HepG2 (cell line): ENCODE results near the gene GLRA1. TPM values are rescaled to one million over a fixed set of nuclear protein-coding genes. Genes with fewer than 3 reads are reported as not detected.

Experiments
- AGO2 ChIP-seq: fragments of 200-400 bp; formaldehyde crosslinking; optimal IDR thresholded peaks from 2 replicates; pipeline ENCODE3; 2017; ENCODE audit warnings: mild to moderate bottlenecking, low read depth, low read length, moderate library complexity
- CBX2 ChIP-seq, 2 experiments: fragments of 200-600 bp in 1 of 2; sonication (generic); formaldehyde crosslinking in 1 of 2; IDR thresholded peaks; 2 replicates each; pipeline versions ENCODE4 v1.7.0 to v1.8.1; 2018 to 2022; ENCODE audit warnings: low read depth in 2 of 2, low read length in 1 of 2, mild to moderate bottlenecking in 1 of 2, missing genetic modification reagents in 1 of 2
- EED ChIP-seq: sonication (generic); formaldehyde crosslinking; IDR thresholded peaks from 2 replicates; pipeline ENCODE4 v1.5.0; 2020; ENCODE audit warnings: mild to moderate bottlenecking, missing genetic modification reagents
- FOXK2 ChIP-seq: fragments of 450-650 bp; IDR thresholded peaks from 2 replicates; pipeline ENCODE4 v1.6.1; 2016
- JDP2 ChIP-seq: sonication (generic); formaldehyde crosslinking; IDR thresholded peaks from 2 replicates; pipeline ENCODE4 v1.8.1; 2022; ENCODE audit warnings: missing genetic modification reagents, borderline replicate concordance
- MYNN ChIP-seq: sonication (generic); formaldehyde crosslinking; IDR thresholded peaks from 2 replicates; pipeline ENCODE4 v1.4.0; 2020; ENCODE audit warnings: mild to moderate bottlenecking, low read depth, missing genetic modification reagents
- NCOA2 ChIP-seq: sonication (generic); formaldehyde crosslinking; IDR thresholded peaks from 2 replicates; pipeline ENCODE4 v1.8.0; 2022; ENCODE audit warnings: inconsistent platforms
- SNAPC2 ChIP-seq: sonication (generic); formaldehyde crosslinking; IDR thresholded peaks from 2 replicates; pipeline ENCODE4 v1.8.1; 2022; ENCODE audit warnings: mild to moderate bottlenecking, missing genetic modification reagents
- ZBTB7B ChIP-seq: sonication (generic); formaldehyde crosslinking; IDR thresholded peaks from 2 replicates; pipeline ENCODE4 v1.4.0; 2020; ENCODE audit warnings: missing genetic modification reagents
- ZFP37 ChIP-seq: sonication (generic); formaldehyde crosslinking; IDR thresholded peaks from 2 replicates; pipeline ENCODE4 v1.4.0; 2020; ENCODE audit warnings: missing genetic modification reagents, borderline replicate concordance
- ZNF333 ChIP-seq: sonication (generic); formaldehyde crosslinking; IDR thresholded peaks from 2 replicates; pipeline ENCODE4 v1.4.0; 2020; ENCODE audit warnings: mild to moderate bottlenecking, missing genetic modification reagents, borderline replicate concordance
- ZNF737 ChIP-seq: sonication (generic); formaldehyde crosslinking; IDR thresholded peaks from 2 replicates; pipeline ENCODE4 v1.5.0; 2020; ENCODE audit warnings: missing genetic modification reagents, mild to moderate bottlenecking, borderline replicate concordance
- polyA plus RNA-seq, 8 experiments: library from polyadenylated mRNA; depleted of rRNA in 3 of 8; stranded (reverse) in 7 of 8; unstranded in 1 of 8; fragments of >200 nt; fragmentation: Illumina TruSeq in 4 of 8; extraction: Trizol in 4 of 8; gene quantifications; 2 replicates each; pipeline versions ENCODE4 v1.2.1 to v1.2.3, GENCODE V29; 2011 to 2016; ENCODE audit warnings: low read depth in 4 of 8, missing spikeins in 1 of 8, mixed read lengths in 1 of 8; ENCODE audit not compliant: insufficient read depth in 1 of 8
- total RNA-seq, 5 experiments: library from RNA; depleted of rRNA; stranded (reverse); fragments of >200 nt; fragmentation: Illumina TruSeq; extraction: Trizol; gene quantifications; 2 replicates each; pipeline ENCODE4 v1.2.3, GENCODE V29; 2016; ENCODE audit warnings: low read depth in 1 of 5
- TF ChIP-seq, protein P1 (sequence below): sonication (generic); formaldehyde crosslinking; IDR thresholded peaks from 2 replicates; pipeline ENCODE4 v1.8.0; 2022; ENCODE audit warnings: low read depth, missing genetic modification reagents
- TF ChIP-seq, protein P2 (sequence below): IDR thresholded peaks from 2 replicates; pipeline ENCODE4 v1.6.1; 2016; ENCODE audit warnings: control low read depth
- TF ChIP-seq, protein P3 (sequence below): sonication (generic); formaldehyde crosslinking; IDR thresholded peaks from 2 replicates; pipeline ENCODE4 v1.8.1; 2023; ENCODE audit warnings: mild to moderate bottlenecking, moderate library complexity, missing genetic modification reagents
- TF ChIP-seq, protein P4 (sequence below): IDR thresholded peaks from 2 replicates; pipeline ENCODE4 v1.6.1; 2016
- TF ChIP-seq, protein P5 (sequence below): sonication (generic); formaldehyde crosslinking; IDR thresholded peaks from 2 replicates; pipeline ENCODE4 v1.5.1; 2020; ENCODE audit warnings: missing genetic modification reagents, mild to moderate bottlenecking, borderline replicate concordance
- TF ChIP-seq, protein P6 (sequence below): sonication (generic); formaldehyde crosslinking; IDR thresholded peaks from 2 replicates; pipeline ENCODE4 v1.5.1; 2020; ENCODE audit warnings: mild to moderate bottlenecking, missing genetic modification reagents
- TF ChIP-seq, protein P7 (sequence below): sonication (generic); formaldehyde crosslinking; IDR thresholded peaks from 2 replicates; pipeline ENCODE4 v1.4.0; 2020; ENCODE audit warnings: mild to moderate bottlenecking, missing genetic modification reagents

GLRA1 gene
- total and polyA plus RNA-seq, 2 of the 13 experiments (the other 11 are each of a cell fraction or from before 2014, with no cell fraction given): not detected

DNA sequence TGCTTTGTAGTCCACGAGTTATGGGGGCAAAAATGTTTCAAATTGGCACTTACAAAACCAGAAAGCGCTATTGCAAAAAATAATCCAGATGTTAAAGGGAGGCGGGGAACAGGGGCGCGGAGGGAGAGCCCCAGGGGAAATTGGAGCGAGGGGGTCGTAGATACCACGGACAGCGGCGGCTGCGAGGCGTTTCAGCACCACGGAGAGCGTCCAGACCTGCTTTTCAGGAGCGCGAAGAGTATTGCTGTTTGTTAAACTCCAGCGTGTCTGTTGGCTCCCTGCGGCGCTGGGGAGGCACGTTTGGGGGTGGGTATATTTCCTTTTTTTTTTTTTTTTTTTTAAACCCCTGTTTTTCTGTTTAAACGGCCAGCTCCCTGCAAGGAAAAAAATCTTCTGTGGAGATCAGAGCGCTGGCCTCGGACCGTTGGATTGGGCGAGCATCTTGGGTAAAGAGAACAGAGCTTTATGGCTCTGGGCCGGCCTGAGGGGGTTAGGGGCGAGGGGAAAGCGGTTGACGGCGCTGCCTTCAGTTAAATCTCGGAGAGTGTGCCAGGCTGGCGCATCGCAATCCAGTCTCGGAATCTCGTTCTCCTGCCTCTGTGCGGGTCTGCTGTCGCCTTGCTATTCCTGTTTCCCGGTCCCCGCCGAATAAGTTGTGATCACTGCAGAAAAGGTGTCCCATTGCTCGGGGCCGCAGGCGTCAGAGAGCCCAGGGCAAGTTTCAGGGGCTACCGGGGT, at the start of gene GLRA1 (continued):
- TF ChIP-seq, protein P1, sequence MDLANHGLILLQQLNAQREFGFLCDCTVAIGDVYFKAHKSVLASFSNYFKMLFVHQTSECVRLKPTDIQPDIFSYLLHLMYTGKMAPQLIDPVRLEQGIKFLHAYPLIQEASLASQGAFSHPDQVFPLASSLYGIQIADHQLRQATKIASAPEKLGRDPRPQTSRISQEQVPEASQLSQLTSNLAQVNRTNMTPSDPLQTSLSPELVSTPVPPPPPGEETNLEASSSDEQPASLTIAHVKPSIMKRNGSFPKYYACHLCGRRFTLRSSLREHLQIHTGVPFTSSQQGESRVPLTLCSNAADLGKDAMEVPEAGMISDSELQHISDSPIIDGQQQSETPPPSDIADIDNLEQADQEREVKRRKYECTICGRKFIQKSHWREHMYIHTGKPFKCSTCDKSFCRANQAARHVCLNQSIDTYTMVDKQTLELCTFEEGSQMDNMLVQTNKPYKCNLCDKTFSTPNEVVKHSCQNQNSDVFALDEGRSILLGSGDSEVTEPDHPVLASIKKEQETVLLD: peak; percentile 93
- TF ChIP-seq, protein P2, sequence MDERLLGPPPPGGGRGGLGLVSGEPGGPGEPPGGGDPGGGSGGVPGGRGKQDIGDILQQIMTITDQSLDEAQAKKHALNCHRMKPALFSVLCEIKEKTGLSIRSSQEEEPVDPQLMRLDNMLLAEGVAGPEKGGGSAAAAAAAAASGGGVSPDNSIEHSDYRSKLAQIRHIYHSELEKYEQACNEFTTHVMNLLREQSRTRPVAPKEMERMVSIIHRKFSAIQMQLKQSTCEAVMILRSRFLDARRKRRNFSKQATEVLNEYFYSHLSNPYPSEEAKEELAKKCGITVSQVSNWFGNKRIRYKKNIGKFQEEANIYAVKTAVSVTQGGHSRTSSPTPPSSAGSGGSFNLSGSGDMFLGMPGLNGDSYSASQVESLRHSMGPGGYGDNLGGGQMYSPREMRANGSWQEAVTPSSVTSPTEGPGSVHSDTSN: peak; percentile 49; the same call in 1 of the 2 replicates
- TF ChIP-seq, protein P3, sequence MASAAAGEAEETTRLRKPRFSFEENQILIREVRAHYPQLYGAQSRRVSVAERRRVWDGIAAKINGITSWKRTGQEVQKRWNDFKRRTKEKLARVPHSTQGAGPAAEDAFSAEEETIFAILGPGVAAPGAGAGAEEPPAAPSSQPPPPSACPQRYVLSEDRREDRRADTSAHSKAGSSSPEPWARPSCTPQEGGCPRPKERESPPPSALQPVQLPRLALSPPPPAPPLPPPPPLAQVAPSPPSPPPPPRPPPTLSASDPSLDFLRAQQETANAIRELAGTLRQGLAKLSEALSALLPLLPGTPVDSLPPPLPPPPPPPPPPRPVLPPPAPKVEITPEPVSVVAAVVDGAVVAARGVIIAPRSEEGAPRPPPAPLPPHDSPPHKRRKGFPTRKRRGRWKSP (CRISPR knock-in tag): peak; percentile 97
- TF ChIP-seq JDP2 (CRISPR knock-in tag): peak; percentile 97
- TF ChIP-seq CBX2 (IDR thresholded peaks at IDR 0.05; ENCODE audit: low read depth, low read length): no peak
- TF ChIP-seq CBX2 (CRISPR knock-in tag; IDR thresholded peaks at IDR 0.05; ENCODE audit: low read depth): peak; percentile 75; the same call in 1 of the 2 replicates
- TF ChIP-seq SNAPC2 (CRISPR knock-in tag): peak; percentile 99
- TF ChIP-seq, protein P4, sequence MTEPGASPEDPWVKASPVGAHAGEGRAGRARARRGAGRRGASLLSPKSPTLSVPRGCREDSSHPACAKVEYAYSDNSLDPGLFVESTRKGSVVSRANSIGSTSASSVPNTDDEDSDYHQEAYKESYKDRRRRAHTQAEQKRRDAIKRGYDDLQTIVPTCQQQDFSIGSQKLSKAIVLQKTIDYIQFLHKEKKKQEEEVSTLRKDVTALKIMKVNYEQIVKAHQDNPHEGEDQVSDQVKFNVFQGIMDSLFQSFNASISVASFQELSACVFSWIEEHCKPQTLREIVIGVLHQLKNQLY: peak; percentile 89; the same call in 1 of the 2 replicates
- peak; percentile 99 for TF ChIP-seq ZBTB7B (CRISPR knock-in tag)
- TF ChIP-seq ZNF333: peak; percentile 100
- peak; percentile 100 for TF ChIP-seq ZNF737 (CRISPR knock-in tag)
- TF ChIP-seq EED (CRISPR knock-in tag): peak; percentile 99
- peak; percentile 99 for TF ChIP-seq MYNN (CRISPR knock-in tag)
- TF ChIP-seq, protein P5, sequence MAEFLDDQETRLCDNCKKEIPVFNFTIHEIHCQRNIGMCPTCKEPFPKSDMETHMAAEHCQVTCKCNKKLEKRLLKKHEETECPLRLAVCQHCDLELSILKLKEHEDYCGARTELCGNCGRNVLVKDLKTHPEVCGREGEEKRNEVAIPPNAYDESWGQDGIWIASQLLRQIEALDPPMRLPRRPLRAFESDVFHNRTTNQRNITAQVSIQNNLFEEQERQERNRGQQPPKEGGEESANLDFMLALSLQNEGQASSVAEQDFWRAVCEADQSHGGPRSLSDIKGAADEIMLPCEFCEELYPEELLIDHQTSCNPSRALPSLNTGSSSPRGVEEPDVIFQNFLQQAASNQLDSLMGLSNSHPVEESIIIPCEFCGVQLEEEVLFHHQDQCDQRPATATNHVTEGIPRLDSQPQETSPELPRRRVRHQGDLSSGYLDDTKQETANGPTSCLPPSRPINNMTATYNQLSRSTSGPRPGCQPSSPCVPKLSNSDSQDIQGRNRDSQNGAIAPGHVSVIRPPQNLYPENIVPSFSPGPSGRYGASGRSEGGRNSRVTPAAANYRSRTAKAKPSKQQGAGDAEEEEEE (CRISPR knock-in tag): peak; percentile 99
- peak; percentile 93 for TF ChIP-seq NCOA2 (CRISPR knock-in tag)
- TF ChIP-seq, protein P6, sequence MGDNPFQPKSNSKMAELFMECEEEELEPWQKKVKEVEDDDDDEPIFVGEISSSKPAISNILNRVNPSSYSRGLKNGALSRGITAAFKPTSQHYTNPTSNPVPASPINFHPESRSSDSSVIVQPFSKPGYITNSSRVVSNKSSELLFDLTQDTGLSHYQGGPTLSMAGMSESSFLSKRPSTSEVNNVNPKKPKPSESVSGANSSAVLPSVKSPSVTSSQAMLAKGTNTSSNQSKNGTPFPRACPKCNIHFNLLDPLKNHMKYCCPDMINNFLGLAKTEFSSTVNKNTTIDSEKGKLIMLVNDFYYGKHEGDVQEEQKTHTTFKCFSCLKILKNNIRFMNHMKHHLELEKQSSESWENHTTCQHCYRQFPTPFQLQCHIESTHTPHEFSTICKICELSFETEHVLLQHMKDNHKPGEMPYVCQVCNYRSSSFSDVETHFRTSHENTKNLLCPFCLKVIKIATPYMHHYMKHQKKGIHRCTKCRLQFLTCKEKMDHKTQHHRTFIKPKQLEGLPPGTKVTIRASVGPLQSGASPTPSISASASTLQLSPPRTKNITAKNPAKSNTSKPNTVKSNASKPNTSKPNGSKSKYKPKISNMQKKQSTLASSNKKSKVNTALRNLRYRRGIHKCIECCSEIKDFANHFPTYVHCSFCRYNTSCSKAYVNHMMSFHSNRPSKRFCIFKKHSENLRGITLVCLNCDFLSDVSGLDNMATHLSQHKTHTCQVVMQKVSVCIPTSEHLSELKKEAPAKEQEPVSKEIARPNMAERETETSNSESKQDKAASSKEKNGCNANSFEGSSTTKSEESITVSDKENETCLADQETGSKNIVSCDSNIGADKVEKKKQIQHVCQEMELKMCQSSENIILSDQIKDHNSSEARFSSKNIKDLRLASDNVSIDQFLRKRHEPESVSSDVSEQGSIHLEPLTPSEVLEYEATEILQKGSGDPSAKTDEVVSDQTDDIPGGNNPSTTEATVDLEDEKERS (CRISPR knock-in tag): peak; percentile 100
- TF ChIP-seq, protein P7, sequence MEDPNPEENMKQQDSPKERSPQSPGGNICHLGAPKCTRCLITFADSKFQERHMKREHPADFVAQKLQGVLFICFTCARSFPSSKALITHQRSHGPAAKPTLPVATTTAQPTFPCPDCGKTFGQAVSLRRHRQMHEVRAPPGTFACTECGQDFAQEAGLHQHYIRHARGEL (CRISPR knock-in tag): peak; percentile 85
- no peak for TF ChIP-seq AGO2
- TF ChIP-seq FOXK2: no peak
- peak; percentile 100 for TF ChIP-seq ZFP37 (CRISPR knock-in tag)
